PFSK-1 (cell line): ENCODE data around the gene SEC31A.

Experiments used
- FOXP2 ChIP-seq: optimal IDR thresholded peaks from 2 replicates; pipeline ENCODE3; 2011; ENCODE audit warnings: borderline replicate concordance, control low read depth, inconsistent platforms; ENCODE audit not compliant: insufficient read depth; ENCODE audit errors: extremely low read length, extremely low read depth
- POLR2AphosphoS5 ChIP-seq: IDR thresholded peaks from 2 replicates; pipeline ENCODE4 v1.6.1; 2012; ENCODE audit warnings: low read depth, mild to moderate bottlenecking, control low read depth, low read length, moderate library complexity
- REST ChIP-seq, 2 experiments: IDR thresholded peaks; 2 replicates each; pipeline versions ENCODE4 v1.6.1 to v1.8.0; 2011 to 2012; ENCODE audit warnings: low read depth in 2 of 2, low read length in 2 of 2, control low read depth in 1 of 2, inconsistent platforms in 1 of 2, mild to moderate bottlenecking in 1 of 2, moderate library complexity in 1 of 2; ENCODE audit not compliant: insufficient read depth in 1 of 2
- SIN3A ChIP-seq: IDR thresholded peaks from 2 replicates; pipeline ENCODE4 v1.6.1; 2012; ENCODE audit warnings: mild to moderate bottlenecking, low read length, moderate library complexity, borderline replicate concordance; ENCODE audit not compliant: insufficient read depth
- TAF1 ChIP-seq: IDR thresholded peaks from 2 replicates; pipeline ENCODE4 v1.6.1; 2012; ENCODE audit warnings: low read length, control low read depth, borderline replicate concordance; ENCODE audit not compliant: insufficient read depth

- TF ChIP-seq REST (IDR thresholded peaks at IDR 0.05; ENCODE audit: insufficient read depth in 1 of 2, low read depth in 2 of 2, low read length in 2 of 2) (no peak), TAF1 (no peak), POLR2AphosphoS5 (no peak), SIN3A (no peak), FOXP2 (no peak)
Observed at GRCh38 chr4:82861529-82861928, 29.4 kb downstream of the SEC31A start.
